ENCODE results near the gene SNX13.

The SNX13 gene

DNA sequence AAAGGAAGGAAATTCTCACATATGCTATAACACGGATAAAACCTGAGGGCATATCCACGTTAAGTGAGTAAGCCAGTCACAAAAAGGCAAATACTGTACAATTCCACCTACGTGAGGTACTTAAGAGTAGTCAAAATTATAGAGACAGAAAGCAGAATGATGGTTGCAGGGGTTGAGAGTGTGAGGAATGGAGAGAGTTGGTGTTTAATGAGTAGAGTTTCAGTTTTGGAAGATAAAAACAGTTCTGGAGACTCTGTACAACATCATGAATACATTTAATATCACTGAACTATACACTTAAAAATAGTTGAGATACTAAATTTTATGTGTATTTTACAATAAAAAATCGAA is 95.1 kb downstream of the SNX13 start:
- no peak overlapping the region for H3K4me3 ChIP-seq (ENCODE audit: low read depth, low read length)
- TF ChIP-seq, protein P1, sequence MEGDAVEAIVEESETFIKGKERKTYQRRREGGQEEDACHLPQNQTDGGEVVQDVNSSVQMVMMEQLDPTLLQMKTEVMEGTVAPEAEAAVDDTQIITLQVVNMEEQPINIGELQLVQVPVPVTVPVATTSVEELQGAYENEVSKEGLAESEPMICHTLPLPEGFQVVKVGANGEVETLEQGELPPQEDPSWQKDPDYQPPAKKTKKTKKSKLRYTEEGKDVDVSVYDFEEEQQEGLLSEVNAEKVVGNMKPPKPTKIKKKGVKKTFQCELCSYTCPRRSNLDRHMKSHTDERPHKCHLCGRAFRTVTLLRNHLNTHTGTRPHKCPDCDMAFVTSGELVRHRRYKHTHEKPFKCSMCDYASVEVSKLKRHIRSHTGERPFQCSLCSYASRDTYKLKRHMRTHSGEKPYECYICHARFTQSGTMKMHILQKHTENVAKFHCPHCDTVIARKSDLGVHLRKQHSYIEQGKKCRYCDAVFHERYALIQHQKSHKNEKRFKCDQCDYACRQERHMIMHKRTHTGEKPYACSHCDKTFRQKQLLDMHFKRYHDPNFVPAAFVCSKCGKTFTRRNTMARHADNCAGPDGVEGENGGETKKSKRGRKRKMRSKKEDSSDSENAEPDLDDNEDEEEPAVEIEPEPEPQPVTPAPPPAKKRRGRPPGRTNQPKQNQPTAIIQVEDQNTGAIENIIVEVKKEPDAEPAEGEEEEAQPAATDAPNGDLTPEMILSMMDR (conservative IDR thresholded peaks at IDR 0.05; ENCODE audit: low read depth, low read length), result no peak
- no peak for DNase-seq (ENCODE audit: low read depth)

DNA sequence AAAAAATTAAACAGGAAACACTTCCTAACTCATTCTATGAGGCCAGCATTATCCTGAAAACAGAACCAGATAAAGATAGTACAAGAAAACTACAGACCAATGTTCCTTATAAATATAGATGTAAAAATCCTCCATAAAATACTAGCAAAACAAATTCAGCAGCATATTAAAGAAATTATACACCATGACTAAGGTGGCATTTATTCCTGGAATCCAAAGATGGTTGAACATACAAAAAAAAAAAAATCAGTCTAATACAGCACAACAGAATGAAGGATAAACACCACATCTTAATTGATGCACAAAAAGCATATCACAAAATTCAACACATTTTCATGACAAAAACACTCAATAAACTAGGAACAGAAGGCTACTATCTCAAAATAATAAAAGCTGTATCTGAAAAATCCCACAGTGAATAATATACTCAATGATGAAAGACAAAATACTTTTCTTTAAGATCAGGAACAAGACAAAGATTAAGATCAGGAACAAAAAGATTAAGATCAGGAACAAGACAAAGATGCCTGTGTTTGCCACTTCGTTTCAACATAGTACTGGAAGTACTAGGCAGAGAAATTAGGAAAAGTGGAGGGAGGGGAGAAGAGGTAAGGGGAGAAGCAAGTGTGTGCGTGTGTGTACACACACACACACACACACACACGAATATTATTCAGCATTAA is 95.6 kb downstream of the SNX13 start:
- TF ChIP-seq, protein P1 (conservative IDR thresholded peaks at IDR 0.05; ENCODE audit: low read depth, low read length), result no peak
- H3K4me3 ChIP-seq (ENCODE audit: low read depth, low read length), result no peak overlapping the region
- DNase-seq (ENCODE audit: low read depth), result peak; percentile 22

DNA sequence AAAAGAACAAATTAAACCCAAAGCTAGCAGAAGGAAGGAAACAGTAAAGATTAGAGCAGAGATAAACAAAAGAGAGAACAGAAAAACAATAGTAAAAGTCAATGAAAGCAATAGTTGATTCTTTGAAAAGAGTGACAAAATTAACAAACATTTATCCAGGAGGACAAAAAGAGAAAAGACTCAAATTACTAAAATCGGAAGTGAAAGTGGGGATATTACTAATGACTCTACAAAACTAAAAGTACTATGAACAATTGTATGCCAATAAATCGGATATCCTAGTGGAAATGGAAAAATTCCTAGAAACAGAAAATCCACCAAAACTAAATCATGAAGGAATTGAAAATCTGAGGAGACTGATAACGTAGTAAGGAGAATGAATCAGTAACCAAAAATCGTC is 96.3 kb downstream of the SNX13 start:
- no peak overlapping the region for H3K4me3 ChIP-seq (ENCODE audit: low read depth, low read length)
- no peak for DNase-seq (ENCODE audit: low read depth)
- TF ChIP-seq, protein P1 (conservative IDR thresholded peaks at IDR 0.05; ENCODE audit: low read depth, low read length), result no peak

DNA sequence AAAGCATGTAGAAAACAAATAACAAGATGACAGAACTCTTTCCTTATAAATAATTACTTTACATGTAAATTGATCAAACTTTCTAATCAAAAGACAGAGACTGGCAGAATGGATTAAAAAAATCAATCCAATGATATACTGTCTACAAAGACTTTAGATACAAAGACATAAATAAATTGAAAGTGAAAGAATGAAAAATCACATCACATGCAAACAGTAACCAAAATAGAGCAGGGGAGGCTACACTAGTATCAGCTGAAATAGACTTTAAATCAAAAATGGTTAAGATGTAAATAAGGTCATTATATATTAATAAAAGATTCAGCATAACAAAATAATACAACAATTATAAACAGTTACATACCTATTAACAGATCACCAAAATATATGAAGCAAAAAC is 97.3 kb downstream of the SNX13 start:
- TF ChIP-seq, protein P1 (conservative IDR thresholded peaks at IDR 0.05; ENCODE audit: low read depth, low read length), result no peak
- no peak overlapping the region for H3K4me3 ChIP-seq (ENCODE audit: low read depth, low read length)
- no peak for DNase-seq (ENCODE audit: low read depth)

DNA sequence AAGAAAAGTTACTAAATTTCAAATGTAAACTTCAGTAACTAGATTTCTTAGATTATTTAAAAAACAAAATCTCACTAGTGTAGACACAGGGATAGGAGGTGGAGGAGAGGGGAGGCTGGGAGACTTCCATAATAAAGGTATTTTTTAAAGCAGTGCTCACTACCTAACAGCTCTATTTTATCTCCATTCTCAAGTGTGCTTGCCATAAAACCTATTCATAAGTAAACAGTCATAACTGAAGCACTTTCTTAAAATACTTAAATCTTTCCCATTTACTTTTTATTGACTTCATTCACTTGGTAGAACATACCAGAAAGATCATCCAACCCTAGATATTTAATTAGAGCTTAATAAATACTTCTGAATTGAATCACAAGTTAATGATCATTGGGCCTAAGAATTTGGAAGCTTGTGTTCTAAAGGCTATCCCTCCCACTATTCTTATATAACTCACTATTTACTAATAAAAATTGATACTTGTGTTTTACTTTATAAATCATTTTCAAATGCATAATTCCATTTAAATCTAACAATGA is 107.4 kb downstream of the SNX13 start:
- TF ChIP-seq, protein P1 (conservative IDR thresholded peaks at IDR 0.05; ENCODE audit: low read depth, low read length), result no peak
- DNase-seq (ENCODE audit: low read depth), result no peak
- no peak overlapping the region for H3K4me3 ChIP-seq (ENCODE audit: low read depth, low read length)

DNA sequence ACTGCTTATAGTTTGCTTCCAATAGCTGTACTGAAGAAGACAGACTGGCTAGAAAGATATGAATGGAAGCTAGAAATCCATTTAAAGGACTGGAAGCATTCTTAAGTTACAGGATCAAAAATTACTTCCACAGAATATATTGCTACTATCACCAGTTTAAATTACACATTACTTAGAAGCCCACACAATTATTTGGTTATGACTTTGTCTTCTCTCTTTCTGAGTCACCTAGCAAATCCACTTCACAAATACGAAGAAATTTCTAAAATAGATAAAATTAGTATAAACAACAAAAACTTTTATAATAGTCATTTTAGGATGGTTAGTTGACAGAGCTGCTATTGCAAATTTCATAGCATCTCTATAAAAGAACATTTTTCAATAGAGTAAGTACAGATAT is 108.1 kb downstream of the SNX13 start:
- TF ChIP-seq, protein P1 (conservative IDR thresholded peaks at IDR 0.05; ENCODE audit: low read depth, low read length), result no peak
- DNase-seq (ENCODE audit: low read depth), result no peak
- no peak overlapping the region for H3K4me3 ChIP-seq (ENCODE audit: low read depth, low read length)

DNA sequence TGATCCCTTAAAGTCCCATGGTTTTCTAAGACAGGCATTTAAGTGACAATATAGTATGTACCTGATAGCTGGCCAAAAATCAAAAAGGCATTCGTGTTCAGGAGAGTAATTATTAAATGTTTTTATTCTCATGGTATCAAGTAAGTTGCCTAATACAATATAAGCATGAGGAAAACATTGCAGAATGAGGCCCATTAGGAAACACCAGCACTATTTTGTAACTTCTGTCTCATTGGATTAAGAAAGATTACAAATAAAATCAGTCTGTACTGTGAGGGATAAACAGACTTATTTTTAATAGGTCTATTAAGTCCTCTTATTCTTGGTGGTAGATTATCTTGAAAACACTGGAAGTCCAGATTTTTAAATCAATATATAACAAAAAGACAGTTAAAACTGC is 110.1 kb downstream of the SNX13 start:
- TF ChIP-seq, protein P1 (conservative IDR thresholded peaks at IDR 0.05; ENCODE audit: low read depth, low read length), result no peak
- peak; percentile 32 for DNase-seq (ENCODE audit: low read depth)
- no peak overlapping the region for H3K4me3 ChIP-seq (ENCODE audit: low read depth, low read length)

Data from choroid plexus epithelial cell (primary cell).